HG03469 (cell line): ENCODE measurements around the gene SH2D4B.

Experiments used
- ATAC-seq: cut with Tn5 transposase; IDR thresholded peaks from one replicate; pipeline ENCODE4 v1.9.1; 2021; ENCODE audit warnings: mild to moderate bottlenecking, moderate library complexity, moderate number of reproducible peaks; ENCODE audit not compliant: unreplicated experiment

The SH2D4B gene

DNA sequence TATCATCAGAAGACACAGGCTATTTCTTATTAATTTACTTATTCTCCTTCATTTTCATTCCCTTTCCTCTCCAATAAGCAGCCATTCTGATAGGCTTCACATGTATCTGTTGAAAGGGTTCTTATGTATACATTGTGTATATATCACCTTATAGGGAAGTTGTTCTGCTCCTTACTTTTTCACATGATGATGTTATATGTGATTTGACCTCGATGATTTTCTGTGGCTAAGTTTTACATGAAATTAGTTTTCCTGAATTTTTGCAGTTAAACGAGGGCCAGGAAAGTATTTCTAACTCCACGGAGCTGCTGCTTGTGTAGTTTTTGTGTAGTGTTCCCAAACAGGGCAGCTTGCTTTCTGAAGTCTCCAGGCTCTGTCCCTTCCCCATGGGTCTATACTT is 84.5 kb downstream of the SH2D4B start:
- ATAC-seq = no peak

DNA sequence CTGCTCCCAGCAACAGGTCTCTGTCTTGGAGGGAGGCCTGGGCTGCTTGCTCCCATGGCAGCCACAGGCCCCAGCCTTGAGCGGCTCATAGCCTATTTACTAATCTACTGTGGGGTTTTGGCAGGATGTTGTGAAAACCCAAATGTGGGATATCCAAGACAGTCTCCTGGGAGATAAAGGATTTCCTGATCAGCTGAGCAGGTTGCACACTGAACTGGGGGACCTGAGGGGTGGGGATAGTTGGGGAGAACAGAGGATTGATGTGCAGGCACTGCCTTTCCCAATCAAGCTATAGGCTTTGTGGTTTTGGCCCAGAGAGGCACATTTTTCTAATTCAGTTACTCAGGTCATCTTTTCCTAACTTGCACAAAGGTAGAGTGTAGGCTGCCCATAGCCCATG is 92.6 kb downstream of the SH2D4B start:
- ATAC-seq = no peak

DNA sequence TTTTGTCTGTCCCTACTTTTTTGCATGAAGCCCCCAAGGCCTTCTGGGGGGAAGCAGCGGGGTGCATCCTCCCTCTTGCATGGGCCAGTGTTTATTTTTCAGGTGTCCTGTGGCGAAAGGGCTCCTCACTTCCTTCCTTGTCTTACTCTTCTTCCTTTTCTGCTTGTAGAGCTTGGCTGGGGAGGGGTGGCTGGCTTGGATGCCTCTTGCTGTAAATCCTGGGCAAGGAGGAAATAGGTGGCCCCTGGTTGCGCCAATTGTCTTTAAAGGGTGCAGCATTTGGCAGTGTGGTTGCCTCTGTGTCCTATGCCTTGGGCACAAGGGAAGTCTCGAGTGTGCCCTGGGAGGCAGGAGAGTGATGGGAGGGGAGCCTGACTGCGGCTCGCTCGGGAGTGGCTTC is 95.0 kb downstream of the SH2D4B start:
- ATAC-seq = no peak

DNA sequence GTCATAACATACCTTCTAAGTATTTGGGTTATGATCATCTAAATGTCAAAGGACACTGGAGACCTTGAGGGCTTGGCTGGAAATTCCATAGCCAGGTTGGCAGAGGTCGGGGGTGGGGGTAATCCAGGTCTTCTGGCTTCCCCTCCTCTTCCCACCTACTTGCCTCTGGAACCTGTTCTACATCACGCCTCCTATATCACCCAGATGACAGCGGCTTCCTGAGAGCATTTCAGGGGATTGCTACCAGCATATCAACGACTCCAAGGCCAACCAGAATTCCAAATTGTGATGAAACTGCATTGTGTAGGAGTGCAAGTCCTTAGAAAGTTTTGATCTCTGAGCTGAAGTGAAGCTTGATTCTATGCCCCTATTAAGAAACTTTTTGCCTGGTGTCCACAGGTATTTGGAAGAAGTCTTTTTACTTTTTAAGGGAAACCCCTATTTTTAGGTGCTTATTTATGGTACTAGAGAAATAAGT is 95.7 kb downstream of the SH2D4B start:
- no peak for ATAC-seq

DNA sequence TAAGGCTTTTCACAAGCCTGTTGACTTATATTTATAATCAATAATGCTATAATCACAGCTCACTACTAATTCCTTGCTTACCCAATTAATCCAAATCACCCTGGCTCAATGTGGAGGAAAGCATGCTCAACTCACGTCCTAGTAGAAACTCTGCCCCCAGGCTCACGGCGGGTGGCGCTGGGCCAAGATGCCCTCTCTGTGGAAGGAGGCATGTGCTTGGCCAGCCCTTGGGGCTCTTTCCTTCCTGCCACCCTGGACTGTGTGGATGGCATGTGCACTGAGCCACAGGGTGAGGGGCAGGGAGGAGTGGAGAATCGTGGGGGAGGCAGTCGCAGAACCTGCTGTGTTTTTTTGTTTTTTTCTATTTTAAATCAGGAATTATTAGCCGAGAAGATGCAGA is 96.2 kb downstream of the SH2D4B start:
- ATAC-seq = no peak

DNA sequence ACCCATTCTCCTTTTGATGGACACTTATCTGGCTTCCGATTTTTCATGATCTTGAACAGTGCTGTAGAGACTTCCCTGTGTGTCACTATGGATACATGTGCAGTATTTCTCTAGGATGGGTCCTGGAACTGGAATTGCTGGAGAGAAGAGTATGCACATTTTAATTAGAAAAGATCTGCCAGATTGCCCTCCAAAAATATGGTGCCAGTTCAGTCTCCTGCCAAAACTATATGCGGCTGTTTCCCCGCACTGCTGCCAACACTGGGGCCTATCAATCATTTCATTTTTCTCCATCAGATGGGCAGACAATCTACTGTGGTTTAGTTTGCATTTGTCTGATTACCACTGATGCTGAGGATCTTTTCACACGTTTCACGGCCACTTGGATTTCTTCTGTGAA is 105.0 kb downstream of the SH2D4B start:
- no peak for ATAC-seq

DNA sequence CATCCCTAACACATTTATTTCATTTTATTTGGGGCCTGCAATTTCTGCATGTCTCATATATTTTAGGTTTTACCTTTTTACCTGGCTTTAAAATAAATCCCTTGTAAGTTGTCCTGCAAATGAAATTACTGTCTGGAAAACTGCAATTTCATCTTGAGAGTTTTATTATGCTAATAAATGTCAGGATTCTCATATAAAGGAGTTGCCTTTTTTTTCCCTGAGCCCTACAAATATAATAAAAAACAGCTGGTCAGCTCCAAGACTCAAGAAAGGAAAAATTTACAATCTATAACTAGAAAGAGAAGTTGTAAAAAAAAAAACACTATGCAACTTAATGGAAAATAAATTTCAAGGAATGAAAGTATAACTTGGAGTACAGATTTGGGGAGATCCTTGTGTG is 108.7 kb downstream of the SH2D4B start:
- no peak for ATAC-seq

DNA sequence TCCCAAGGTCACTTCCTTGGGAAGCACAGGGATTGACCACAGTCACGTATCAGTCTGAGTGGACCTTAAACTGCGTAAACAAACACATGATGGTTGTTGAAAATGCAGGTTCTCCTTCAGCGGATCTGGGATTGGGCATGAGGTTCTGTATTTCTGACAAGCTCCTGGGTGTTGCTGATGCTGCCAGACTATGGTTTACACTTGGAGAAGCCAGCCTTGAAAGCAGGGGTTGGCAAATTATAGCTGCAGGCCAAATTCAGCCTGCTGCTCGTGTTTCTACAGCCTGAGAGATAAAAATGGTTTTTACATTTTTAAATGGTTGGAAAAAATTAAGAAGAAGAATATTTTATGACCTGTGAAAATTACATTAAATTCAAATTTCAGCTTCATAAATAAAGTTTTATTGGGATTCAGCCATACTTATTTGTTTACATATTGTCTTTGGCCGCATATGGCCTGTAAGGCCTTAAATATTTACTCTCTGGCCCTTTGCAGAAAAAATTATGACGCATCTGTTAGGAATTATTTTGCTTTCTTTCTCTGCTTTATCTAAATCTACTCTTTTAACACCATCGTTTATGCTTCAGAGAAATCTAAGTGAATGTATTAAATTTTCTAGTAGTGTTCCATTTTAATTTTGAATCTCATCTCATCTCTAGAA is 109.6 kb downstream of the SH2D4B start:
- ATAC-seq = no peak

DNA sequence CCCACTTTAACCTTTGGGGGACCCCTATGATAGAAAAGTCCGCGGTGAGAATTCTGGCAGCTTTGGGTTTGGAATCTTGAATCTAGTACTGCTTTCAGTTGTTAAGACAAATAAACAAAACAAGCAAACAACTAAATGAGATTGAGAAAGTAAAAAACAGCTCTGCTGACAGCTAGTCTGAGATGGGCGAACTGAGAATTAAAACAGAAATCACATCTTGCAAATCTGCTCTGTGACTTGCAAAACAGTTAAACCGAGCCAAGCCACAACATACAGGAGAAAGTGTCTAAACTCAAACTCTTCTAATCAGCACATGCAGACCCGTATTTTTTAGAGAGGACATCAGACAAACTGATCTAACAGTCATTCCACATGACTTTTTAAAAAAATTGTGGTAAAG is 110.4 kb downstream of the SH2D4B start:
- no peak for ATAC-seq

DNA sequence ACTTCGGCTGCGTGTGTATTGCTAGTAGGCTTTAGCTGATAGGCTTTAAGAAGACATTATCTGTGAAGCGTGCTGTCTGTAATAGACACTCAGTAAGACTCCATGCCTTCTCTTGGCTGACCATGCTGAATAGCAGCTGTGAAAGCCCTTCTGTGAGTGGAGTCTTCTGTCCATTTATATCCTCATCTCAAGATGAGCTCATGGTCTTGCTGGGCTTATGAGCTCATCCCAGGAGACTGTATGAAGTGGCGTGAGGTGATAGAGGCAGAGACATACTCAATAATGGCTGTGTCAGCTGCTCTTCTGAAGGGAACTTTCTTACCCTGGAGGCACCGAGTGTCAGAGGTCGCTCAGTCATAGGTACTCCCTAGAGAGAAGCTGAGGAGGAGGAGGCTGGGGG is 111.5 kb downstream of the SH2D4B start:
- no peak for ATAC-seq

DNA sequence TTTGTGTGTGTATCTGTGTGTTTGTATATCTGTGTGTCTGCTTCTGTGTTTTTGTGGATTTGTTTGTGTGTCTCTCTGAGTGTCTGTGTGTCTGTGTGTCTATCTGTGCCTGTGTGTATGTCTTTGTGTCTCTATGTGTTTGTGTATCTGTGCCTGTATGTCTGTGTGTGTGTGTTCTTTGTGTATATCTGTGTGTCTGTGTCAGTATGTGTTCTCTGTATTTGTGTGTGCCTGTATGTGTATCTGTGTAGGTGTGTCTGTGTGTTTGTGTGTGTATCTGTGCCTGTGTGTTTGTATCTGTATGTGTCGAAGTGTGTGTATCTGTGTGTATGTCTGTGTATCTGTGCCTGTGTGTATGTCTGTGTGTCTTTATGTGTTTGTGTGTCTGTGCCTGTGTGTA is 118.2 kb downstream of the SH2D4B start:
- ATAC-seq = no peak

DNA sequence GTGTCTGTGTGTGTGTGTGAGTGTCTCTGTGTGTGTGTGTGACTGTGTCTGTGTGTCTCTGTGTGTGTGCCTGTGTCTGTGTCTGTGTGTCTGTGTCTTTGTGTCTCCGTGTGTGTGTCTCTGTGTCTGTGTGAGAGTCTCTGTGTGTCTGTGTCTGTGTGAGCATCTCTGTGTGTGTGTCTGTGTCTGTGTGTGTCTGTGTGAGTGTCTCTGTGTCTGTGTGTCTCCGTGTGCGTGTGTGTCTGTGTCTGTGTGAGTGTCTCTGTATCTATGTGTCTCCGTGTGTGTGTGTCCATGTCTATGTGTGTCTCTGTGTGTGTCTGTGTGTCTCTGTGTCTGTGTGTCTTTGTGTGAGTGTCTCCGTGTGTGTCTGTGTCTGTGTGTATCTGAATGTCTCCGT is 120.4 kb downstream of the SH2D4B start:
- no peak for ATAC-seq

DNA sequence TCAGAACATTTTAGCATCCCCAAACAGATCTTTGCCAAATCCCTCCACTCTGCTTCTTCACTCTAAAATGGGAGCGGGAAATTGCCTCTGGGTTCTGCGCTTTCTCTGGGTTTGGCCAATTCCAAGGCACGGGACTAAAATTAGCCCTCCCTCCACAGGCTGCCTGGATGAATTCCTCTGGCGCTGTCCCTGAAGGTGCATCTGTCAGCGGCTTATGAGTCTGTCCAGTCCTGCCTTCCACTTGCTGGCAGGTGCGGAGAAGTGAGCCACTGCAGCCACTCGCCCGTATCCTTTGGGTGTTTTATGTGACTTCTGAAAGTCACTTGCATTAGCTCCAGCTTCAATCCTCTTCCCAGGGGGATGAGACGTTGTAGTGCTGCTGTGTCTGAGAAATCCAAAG is 121.6 kb downstream of the SH2D4B start:
- ATAC-seq = no peak

DNA sequence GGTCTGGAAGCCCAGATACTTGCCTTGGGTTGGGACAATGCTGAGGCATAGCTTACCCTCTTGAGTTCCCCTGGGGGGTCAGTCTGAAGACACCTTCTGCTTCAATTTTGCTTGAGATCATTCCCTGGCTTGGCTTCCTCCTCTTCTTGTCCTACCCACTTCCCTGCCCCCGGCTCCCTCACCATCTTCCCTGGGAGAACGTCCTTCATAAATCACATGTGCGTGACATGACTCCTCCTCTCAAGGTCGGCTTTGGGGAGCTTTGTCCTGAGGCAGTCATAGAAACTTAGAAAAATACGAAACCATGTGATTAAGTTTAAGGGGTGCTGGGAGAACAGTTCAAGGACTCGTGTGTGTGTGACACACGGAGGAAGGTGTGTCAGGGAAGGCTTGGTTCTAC is 122.6 kb downstream of the SH2D4B start:
- ATAC-seq = no peak

DNA sequence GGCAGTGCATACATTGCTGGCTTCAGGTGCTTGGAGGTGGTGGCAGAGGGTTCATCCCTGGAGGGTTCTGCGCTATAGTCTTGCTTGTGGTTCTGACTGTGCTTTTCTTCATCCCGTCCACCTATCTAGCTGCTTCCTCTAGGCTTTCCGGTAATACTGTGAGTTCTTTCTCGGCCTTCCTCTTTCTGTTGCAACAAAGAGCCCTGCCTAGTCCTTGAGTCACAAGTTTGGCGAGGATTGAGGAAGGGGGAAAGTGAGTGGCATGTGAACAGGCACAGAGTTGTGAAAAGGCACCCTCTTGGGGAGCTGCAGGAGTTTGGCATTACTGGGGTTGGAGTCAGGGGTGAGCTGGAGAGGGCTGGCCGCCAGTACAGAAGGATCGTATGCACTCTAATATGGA is 123.0 kb downstream of the SH2D4B start:
- ATAC-seq = no peak

DNA sequence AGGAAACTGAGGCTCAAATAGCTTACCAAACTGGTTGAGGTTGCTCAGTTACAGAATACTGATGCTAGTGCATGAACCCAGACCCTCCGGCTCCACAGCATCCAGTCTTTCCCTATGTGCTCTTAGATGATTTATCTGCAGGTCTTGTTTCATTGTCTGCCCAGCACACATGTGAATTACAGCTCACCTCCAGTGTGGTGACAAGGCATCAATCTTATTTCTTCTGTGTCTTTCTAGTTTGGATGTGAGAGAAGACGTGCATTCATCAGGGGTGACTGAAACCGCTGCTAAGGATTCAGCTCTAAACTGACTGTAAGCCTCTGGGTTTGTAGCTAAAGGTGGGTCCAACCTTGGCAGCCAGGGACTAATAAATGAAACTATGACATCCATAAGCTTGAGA is 123.8 kb downstream of the SH2D4B start:
- no peak for ATAC-seq

DNA sequence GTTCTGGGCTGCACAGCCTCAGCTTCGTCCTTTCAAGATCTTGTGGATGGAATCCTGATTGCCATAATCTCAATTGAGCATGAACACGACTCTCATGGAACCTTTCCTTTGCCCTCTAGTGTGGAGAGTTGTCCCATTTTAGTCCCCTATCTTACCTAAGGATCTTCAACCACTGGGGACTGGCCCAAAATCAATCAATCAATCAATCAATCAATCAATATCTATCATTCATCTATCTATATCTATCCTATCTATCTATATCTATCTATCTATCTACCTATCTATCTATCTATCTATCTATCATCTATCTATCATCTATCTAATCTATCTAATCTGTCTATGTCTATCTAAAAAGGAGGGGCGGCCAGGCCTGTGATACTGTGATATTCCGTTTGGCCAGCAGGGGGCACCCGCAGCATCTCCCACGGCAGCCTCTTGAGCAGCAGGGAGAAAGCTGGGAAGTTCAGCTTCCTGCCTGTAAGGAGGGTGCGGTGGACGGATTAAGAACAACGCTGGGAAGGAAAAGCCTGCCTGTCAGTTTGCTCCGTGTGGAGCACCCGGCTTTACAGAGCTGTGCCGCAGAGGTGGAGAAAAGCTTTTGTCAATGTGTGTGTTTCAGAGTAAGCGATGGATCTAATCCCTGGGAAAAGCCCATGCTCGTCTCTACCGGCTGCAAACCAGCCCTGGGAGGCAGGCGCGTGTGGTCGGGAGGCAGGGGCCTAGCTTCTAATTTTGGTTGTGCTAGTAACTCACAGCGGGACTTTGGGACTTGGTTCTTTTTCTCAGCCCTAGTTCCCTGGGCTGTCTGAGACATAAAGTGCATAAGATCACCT is 124.9 kb downstream of the SH2D4B start:
- no peak for ATAC-seq

DNA sequence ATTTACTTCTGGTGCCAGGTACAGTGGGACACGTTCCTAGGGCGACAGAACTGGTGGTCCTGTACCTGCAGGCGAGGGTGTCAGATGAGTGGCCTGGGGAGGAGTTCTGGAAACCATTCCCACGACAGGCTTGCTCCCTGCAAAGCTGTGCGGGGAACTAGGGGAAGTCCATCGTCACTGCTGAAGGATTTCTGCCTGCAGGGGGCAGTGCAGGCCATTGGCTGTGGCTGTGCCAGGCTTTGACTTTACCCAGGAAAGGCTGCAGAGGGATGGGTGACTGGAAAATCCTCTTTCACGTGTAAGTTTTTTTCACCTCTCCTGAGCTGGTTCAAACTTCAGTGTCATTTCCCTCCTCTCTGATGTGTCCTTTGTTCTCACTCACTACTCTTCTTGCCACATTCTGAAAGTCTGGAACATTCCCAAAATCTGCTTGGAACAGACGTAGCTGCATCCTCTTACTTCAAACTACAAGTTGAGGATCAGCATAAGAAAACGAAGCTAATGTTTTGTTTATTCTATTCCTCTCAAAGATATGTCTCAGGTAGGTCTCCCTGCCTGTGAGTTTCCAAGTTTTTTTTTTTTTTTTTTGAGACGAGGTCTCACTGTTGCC is 126.5 kb downstream of the SH2D4B start:
- no peak for ATAC-seq

DNA sequence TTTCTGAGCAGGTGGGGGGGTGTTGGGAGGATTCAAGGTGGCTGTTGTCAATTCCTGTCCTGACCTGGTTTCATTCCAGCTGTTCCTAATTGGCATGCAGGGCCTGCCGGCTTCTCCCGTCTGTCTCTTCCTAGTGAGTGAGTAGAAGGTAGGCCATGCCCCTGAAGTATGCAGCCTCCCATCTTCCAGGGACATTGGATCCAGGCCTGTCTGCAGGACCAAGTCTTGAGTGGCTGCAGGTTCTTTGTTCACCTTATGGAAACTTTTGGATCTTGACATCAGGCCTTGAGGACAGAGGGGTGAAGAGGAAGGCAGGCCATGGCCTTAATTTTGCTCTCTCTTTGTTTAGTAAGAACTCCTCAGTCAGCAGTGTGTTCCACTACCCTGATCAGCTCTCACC is 131.8 kb downstream of the SH2D4B start:
- no peak for ATAC-seq

DNA sequence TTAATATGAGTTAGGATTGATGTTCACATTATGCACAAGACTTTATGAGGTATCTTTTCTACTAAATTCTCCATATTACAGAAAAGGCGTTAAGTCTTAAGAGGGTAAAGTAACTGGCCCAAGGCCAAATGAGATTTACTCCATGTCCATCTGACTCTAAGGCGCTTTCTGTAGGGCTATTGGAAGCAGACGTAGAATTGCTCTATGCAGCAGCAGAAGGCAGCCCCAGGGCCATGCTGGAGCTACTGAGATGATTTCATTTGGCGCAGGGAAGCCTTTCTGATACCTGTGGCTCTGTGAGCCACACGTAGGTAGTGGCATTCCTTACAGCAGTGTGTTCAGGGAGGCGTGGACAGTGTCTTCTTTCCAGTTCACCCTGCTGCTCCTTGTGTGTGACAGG is 133.1 kb downstream of the SH2D4B start:
- ATAC-seq = no peak

DNA sequence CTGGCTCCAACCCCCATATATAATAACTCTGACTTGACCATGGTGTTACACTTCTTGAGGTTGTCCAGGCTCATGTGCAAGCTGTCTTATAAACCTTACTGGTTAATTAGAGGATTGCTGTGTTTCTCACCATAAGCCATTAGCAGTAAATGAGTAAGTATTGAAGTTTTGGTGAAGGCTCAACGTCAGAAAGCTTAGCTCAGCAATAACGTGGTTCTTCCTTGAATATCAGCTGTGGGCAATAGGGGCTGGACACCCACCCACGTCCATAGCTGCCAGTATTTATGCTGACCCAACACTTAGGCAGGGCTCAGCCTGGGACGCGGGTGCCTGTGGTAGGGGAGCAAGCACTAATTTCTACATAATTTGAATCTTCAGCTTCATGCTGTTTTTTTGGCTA is 134.1 kb downstream of the SH2D4B start:
- no peak for ATAC-seq

DNA sequence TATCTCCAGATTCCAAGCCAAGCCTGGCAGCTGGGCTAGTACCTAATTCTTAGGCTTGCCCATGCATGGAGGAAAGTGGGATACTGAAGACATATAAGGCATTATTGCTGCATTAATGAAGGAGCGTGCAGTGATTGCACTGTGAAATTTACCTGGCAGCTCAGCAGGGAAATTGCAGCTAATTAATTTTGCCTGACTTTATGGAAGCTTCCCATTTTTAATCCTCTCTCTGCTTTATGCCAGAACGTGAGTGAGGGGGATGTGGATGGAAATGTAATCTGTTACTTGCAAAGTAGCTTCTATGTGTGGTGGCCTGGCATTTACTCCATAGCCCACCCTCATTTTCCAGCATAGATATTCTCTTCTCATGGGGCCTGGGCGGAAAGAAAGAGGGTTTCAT is 134.9 kb downstream of the SH2D4B start:
- ATAC-seq = no peak
